NAMALWA (cell line): ENCODE measurements around the gene PCSK1.

Experiments
- DNase-seq: peaks from one replicate; pipeline ENCODE4 v3.0.0-alpha.2; 2015; ENCODE audit warnings: low spot score

Gene PCSK1

DNA sequence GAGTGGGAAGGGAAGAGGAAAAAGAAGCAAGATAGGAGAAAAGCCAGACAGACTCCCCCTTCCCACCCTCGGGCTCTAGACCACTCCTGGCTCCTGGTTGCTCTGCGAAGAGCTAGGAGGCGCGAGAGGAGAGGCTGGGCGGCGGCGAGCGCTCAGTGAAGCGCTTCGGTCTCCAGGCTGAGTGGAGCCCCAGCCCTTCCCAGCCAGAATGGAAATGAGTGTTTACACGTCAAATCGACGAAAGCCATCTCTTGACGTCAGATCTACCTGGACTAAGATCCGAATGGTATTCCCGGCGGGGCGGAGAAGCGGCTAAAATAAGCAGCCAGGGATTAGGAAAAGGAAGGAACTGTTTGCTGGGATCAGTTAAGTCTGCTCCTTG, at the start of gene PCSK1:
TSS of gene PCSK1 (minus strand) at position 183 of the 382 bp plus-strand sequence. CDS start 206 bp downstream, outside the sequence.
- DNase-seq: no peak

DNA sequence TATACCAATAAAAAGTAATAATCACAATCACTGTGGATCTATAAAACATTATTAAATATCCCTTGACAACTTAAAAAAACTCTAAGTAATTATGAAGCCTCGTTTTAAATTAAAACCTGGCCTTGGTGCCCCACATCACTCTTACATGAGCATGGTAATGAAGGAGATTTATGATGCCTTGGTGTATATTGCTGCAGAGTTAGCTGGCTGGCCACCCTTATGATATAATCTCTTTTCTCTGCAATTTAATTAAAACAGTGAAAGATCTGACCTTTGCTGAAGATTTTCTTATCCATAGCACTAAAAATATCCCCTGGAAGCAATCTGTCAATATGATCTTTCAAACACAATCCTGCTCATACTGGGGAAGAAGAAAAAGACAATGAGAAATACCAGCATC, 48.8 kb upstream of the PCSK1 start:
- no peak for DNase-seq

DNA sequence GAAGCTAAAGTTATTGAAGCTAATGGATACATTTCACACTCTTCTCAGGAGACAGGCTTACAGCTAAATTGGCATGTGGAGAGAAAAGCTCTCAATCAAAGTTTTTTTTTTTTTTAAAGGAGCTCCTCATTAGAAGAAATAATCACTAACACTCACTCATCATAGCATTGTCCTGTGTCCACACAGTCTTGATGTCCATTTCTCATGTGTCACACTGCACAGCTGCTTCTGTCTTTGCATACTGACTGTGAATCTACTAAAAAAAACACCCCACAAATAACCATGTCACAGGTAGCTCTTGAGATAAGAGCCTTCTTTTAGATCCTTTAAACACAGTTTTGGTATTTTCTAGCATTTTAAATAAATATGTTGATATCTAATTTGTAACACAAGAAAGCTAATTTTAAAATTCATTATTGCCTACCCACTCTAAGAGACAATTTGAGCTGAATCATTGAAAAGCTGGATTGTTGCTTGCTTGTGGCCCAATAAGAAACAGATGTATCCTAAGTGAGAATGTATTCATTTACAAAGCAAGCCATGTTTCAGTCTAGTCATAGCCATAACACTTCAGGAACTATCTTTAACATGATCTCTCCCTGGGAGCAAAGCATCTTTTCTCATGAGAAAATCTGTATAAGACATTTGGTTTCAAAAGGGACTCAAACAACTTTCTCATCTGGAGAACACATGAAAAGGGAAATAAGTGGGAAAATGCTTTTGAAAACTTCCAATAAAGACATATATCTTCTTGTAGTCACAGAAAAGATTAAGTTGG, 48.1 kb upstream of the PCSK1 start:
- DNase-seq: no peak

DNA sequence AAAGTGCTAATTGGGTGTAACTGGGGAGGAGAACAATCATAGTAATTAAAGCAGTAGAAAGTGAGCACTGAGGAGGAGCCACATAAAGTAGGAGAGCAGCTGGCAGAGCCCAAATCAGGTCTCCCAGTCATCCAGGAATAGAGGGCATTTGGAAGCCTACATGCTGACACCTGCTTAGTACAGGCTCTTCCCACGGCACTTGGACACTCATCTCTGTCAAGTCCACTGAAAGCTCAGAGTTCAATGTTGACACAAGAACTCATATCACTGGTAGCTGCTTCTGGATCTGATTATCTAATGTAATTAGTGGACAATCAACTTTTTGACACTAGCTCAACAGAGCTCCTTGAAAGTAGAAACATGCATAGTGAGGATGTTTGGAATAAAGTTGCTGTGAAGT, 45.9 kb upstream of the PCSK1 start:
- DNase-seq: no peak

DNA sequence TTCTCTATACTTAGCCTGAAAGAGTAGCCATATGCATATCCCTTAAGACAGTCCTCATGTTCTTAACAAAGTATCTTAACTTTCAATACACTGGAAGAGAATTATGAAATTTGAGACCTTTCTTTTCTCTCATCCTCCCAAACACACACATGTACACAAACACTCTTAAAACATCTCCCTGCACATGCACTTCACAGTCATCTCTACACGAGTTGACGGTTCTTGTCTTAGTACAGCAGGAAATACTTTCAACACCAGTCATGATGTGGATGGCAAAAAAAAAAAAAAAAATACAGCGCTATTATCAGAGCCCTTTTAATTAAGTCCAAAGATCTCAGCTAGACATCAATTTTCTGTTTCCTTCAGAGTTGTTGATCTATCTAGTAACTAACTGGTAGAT, 43.6 kb upstream of the PCSK1 start:
- no peak for DNase-seq

DNA sequence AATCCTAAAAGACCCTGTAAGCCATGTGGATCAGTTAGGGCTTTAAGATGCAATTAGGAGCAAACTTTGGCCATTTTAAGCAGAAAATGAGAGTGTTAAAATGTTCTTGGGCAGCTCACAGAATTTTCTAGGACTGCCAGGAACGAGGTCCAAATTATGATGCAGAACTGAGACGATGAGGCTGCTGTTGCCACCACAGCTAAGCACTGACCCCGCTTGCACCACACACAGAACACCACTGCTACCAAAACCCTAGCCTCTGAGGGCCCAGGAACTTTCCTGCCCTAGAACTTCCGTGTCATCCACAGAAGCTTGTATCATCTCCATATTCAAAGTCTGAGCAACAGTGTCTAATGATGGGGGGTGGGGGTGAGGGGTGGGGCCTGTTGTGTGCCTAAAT, 41.0 kb upstream of the PCSK1 start:
- no peak for DNase-seq

DNA sequence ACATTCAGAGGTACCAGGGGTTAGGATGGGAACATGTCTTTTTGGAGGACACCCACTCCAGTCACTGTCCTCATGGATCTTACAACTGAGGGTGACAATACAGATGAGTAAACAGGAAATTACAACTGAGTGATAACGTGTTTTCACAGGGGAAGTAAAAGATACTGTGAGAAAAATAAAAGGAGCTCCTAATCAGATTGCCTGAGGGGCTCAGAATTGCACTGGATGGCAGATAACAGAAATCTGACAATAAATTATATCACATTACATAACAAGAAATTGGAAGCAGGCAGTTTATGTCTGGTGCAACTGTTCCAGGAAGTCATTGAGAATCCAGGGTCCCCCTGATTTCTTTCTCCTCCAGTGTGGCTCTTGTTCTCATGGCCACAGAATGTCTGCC, 40.1 kb upstream of the PCSK1 start:
- no peak for DNase-seq

DNA sequence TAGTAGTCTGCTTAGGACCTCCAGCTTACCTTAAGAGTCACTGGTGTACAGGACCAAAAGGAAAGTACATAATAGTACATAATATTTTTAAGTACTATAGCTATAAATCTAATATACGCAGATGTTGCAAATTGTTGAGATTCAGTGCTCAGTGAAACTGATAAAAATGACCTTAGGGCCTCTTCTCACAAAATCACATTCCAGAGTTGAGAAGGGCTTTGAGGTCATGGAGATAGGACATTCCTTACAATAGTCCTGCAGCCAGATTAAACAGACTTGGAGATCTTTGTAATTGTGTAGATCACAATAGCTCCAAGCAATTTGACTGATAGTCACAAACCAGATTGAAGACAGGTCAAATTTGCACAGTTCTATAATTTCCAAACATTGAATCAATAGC, 37.7 kb upstream of the PCSK1 start:
- no peak for DNase-seq

DNA sequence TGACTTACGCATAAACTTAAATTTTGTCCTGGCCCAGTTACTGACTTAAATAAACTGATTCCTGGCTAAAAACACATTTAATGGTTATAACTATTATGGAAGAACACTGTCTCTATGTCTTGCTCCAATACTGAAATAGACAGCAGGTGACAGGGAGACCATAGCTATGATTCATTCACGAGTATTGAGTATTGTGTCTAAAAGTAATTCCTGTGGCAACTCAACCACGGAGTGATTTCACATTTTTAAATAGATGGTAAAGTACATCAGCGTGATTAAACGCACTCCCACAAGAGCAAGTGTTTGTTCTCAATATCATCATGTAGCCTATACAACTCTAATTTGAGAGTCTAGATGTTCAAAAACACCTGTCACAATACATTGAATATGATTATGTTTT, 35.9 kb upstream of the PCSK1 start:
- no peak for DNase-seq

DNA sequence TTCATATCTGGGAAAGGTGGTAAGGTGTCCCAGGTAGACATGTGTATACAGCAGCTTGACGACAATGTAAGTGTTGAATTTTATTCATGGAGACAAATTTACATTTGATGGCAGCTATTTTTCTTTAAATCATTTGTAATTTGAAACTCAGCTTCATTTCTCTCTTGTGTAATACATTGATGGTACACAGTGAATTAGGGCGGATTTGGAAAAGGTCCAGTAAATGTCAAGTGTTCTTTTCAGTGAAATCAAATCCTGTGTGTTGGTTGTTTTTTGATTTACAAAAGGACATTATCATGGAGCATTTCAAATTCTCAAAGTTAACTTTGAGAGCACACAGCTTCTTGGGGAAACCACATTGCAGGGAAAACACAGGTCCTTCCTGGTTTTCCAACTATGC, 30.0 kb upstream of the PCSK1 start:
- no peak for DNase-seq

DNA sequence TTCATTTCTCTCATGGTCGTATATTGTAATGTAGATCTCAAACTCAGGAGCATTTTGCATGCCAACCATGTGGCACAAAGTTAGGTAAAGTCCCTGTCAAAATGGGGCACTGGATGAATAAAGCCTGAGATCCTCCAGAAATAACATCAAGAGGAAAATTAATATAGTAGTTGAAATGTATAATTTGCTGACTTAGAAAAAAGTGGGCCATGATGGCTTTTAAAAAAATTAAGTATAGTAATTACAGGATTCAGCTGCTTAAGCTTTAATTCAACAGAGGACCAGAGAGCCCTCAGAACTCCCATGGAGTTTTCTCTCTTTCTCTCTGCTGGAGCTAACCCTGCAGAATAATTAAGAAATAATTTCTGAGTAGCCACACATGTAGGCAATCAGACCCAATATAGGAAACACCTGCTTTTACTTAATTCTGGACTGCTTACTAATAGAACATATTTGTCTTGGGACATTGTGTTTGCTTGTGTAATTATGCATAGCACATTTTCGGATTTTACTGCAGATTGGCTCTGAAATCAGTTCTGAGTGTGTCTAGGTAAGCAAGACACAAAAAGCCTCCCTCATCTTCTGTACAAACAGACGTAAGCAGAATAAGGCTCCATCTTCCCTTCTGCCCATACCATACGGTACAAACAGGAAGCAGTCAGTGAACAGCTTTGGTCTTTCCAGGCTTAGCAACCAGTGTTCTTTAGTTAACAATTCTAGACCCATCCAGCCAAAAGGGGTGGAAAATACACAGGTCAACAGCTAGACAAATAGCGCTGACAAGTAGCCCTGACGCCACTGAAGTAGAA, 26.5 kb upstream of the PCSK1 start:
- DNase-seq: no peak

DNA sequence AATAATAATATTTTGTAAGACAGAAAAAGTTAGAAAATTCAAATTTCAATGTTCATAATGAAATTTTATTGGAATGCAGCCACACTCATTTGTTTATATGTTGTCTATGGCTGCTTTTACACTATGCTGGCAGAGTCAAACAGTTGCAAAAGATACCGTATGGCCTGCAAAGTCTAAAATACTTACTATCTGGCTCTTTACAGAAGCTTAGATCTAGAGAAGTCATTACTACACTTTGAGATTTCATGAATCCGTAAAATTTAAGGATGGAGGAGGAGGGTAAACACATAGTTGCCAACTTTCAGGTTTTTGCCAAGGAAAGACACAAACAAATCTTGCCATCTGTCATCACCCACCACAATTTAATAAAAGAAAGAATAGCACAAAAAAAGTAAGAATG, 25.1 kb upstream of the PCSK1 start:
- DNase-seq: no peak

DNA sequence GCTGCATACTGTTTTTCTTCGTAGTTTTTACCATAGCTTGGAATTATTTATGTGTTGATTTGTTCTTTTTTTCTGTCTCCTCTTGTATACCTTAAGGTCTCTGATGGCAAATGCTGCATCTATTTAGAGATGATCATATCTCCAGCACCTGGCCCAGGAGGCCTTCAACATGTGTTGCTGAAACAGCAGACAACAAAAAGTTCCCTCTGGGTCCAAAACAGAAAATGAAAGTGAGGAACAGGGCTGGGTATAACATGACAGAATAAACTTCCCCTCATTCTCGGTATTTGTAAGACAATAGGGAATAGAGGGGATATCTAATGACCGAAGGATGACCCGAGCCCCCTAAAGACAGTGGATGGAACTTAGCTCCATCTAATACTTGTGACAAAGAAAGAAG, 22.7 kb upstream of the PCSK1 start:
- DNase-seq: no peak

DNA sequence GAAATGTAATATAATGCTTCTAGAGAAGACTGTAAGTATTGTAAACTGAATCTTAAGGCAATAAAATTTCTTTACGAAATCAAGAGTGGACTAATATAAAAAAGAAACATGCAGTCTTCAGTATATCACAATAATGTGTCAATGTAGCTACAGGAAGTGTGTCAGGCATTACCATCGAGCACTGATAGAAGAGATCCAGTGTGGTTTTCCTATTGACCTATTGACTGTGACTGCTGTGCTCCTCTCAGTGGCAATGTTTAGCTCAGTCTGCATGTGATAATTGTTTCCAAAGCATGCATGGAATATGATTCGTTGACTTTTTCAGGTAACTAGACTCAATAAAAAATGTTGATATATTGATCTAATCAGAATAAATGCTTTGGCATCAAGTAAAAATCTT, 20.3 kb upstream of the PCSK1 start:
- DNase-seq: no peak

DNA sequence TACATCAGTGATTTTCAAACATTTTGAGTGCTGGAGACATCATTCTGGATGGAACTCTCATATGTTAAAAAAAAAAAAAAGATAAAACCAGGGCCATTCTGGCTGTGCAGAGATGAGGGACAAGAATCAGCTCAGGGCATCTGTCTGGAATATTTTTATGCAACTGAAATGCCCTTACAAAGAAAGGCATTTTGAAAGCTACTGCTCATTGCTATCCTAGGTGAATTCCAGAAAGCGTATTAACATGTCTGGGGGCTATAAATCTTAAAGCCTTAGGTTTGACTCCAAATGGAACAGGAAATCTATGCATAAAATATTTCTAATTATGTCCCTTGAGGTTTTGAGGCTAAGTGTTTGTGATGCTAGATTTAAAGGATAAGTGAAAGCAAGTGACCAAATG, 14.9 kb upstream of the PCSK1 start:
- DNase-seq: no peak

DNA sequence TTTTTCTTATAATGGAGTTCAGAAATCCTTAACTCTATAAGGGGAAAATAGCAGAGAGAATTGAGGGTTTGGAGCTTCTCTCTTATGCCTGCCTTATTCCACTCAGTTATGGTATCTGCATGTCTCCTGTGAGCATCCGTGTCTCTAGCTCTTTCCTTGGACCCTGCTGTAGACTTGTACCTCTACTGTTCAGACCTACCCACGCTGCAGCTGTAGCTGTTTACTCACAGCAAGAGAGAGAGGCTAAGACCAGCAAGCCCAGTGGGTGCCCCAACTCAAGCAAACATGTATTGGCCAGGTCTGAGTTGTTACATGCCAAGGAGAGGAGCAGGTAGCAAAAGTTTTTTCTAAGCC, 7.1 kb upstream of the PCSK1 start:
- DNase-seq: no peak

DNA sequence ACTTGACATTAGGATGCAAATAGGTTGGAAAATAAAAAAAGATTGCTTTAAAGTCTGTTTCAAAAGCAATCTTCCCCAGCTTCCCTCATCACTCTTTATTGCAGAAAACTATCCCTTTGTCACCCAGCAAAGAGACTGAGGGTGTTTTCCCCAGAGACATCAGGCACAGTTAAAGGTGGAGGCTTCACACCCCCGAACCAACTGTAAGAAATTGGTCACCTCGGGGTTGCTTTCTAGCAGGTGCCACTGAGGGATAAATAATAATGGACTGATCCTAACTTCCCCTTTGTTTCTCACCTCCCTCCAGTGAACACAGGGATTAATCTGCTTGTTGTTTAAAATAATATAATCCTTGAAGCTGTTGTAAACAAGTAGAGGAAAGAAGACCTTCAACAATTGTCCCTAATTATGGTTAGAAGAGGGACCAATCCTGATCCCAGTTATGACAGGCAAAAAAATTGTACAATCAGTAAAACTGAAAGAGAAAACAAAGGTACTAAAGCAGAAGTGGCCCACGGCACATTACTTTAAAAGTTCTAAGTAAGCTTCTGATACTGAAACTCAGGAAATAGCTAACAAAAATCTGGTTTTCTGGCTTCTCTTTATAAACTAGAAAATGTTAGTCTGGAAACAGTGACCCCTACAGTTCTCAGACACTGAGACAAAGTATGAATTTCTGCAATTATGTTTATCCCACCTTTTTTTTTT, 6.6 kb upstream of the PCSK1 start:
- DNase-seq: peak; percentile 6

DNA sequence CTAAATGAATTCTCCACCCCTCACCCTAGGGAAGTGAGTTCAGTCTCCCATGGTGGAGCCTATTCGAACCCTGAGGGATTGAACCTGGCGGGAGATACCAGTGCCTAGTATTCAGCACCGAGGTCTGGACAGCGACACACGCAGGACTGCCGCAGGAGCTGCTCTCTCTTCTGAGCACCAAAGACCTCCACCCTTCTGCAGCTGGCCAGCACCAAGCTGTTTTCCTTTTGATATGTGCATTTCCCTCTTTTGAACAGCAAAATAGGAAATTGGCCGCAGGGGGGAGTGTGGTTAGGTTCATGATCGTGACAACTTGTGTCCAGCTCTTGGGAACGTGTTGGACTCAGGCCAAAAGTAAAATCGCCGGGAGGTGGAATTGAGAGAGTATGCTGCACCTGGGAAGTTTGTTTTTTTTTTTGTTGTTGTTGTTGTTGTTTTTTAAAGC, 1.2 kb upstream of the PCSK1 start:
- peak; percentile 47 for DNase-seq

DNA sequence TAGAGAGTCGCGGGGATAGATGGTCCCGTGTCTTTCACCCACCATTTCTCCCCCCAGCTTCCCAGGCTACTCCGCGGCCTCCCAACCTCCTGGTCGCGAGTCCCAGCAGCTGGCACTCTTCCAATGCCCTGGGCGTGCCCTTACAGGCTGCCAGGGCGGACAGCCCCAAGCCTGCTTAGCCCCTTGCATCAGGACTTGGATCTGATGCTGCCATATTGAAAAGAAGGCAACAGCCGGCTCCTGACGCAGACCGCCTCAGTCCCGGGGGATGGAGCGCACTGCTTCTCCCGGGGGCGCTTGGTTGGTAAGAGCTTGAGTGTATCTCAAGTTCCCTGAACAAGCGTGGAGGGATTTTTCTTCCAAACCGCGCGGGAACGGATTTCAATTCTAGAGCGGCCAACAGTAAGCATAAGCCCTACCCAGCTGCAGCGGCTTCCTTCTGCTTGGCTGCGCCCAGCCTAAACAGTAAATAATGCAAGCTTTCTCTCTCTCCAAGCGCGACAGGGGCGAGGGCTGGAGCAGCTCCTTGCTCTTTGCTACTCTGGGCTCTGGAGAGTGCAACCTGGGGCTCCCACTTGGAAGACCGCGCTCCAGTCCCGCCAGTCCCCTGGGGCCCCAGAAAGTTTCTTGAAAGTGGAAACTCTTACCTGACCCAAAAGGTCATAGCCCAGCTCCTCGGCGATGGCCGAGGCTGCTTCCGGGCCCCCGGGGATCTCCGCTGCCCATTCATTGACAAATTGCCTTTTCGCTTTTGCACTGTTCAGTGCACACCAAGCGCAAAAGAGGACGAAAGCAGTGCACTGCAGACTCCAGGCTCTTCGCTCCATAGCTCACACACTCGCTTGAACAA, 607 bp downstream of the PCSK1 start:
- DNase-seq: no peak

DNA sequence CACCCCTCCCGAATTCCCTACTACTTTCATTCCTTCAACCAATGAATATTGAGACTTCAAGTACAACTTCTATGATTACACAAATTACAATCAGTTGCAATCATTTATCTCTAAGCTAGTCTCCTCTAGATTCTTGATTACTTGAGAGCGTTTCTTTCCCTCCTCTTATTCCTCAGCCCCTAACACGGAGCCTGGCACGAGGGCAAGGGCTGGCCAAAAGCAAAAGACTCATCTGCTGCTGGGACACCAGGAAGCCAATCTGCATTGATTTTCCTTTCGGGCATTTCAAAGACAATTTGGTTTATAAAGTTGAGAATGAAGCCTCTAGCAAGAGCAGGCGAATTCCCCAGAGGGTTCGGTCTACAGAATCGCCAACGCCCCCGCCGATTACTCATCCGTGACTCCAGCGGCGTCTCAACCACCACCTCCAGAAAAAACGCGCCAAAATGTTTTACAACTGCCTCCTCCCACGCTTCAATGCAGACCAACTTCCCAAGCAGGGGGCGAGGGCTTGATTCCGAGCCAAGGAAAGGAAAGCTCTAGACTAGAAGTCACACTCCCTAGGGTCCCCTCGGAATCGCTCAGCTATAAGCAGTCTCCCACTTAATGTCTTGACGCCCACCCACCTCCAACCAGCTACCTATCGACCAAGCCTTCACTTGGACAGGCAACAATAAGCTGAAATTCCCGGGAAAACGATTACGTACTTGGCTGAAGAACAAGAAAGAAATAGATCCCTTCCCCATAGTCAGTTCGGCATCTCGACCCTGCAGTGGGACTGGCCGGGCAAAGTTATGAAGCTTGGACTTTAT, 1.5 kb downstream of the PCSK1 start:
- DNase-seq: no peak

DNA sequence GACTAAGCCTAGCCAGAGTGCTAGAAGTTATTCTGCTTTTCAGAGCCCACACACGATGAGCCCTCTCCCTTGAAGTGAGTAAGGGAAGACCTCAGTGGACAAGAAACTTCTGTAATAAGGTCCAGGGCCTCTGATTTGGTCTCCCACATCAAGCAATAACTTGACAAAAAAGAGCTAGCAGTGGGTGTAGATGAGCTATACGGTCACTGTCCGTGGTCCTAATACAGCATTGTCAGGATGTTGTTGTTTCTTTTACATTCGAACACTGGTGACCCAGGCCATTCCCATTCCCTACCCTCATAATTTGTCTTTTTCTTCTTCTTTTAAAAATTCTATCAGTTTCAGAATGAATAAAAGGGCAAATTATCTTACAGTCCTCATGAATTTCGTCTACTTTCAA, 5.2 kb downstream of the PCSK1 start:
- no peak for DNase-seq
